NCI-H345 treated with DMSO at 0.1 percent for 48 hours (cell line): ENCODE data around the gene PIK3R1.

ENCODE experiments used
- DNase-seq: peaks from one replicate; lab custom pipeline; 2025; ENCODE audit not compliant: unreplicated experiment; lab: John Stamatoyannopoulos, UW

PIK3R1 gene

GRCh38 chr5:68348447-68349222 is 133.1 kb downstream of the PIK3R1 start:
- no peak for DNase-seq

- DNase-seq = no peak
Observed at GRCh38 chr5:68350176-68350575, 134.6 kb downstream of the PIK3R1 start.
